SH-SY5Y (cell line): Measurements from ENCODE around the gene PRND.

Experiments
- GATA2 ChIP-seq: IDR thresholded peaks from 2 replicates; pipeline ENCODE4 v1.6.1; 2011; ENCODE audit warnings: mild to moderate bottlenecking, low read depth, low read length
- GATA3 ChIP-seq: IDR thresholded peaks from 2 replicates; pipeline ENCODE4 v1.6.1; 2011; ENCODE audit warnings: low read depth, mild to moderate bottlenecking, low read length, moderate library complexity

- TF ChIP-seq GATA2 (no peak), GATA3 (no peak)
Observed at GRCh38 chr20:4772132-4772531, 50.4 kb downstream of the PRND start.
